Tibial artery (tissue), 4 donors: Measurements from ENCODE around the gene UNC79.
A peak's percentile ranks its signal among the peaks of the same experiment; 100 is the strongest.

Experiments used
- DNase-seq, 2 donors: peaks; one replicate each; pipeline ENCODE4 v3.0.0-alpha.2; 2019
- H3K27ac ChIP-seq, 2 donors: fragments of 200-600 bp; sonication (generic) in 1 of 2; 1 replicate in 1 of 2; 2 replicates in 1 of 2; pipeline ENCODE4 v1.5.1; 2018 to 2019; ENCODE audit warnings: mild to moderate bottlenecking in 1 of 2
- H3K27me3 ChIP-seq, 2 donors: fragments of 200-600 bp; sonication (generic) in 1 of 2; one replicate each; pipeline versions ENCODE4 v1.5.1 to v1.6.0; 2016 to 2019
- H3K36me3 ChIP-seq, 3 donors: fragments of 200-600 bp; sonication (generic) in 2 of 3; one replicate each; pipeline ENCODE4 v1.5.1; 2016 to 2019; ENCODE audit warnings: mild to moderate bottlenecking in 2 of 3
- H3K4me1 ChIP-seq, 4 donors: fragments of 200-600 bp; sonication (generic) in 2 of 4; 1 replicate in 3 of 4; 2 replicates in 1 of 4; pipeline ENCODE4 v1.5.1; 2016 to 2019
- H3K4me3 ChIP-seq, 2 donors: fragments of 200-600 bp; sonication (generic) in 1 of 2; 1 replicate in 1 of 2; 2 replicates in 1 of 2; pipeline ENCODE4 v1.5.1; 2018 to 2019; ENCODE audit warnings: mild to moderate bottlenecking in 2 of 2
- H3K9me3 ChIP-seq, 3 donors: fragments of 200-600 bp; sonication (generic) in 1 of 3; one replicate each; pipeline ENCODE4 v1.5.1; 2016 to 2019
- intact Hi-C: fragments of 100-400 bp; cut with DNase I; formaldehyde crosslinking; loops from one replicate; pipeline ENCODE4 v1.15.0; 2023; ENCODE audit warnings: low total_unique reads
- TF ChIP-seq, protein P1 (sequence below), 2 experiments: fragments of 200-600 bp in 1 of 2; fragments of 450-650 bp in 1 of 2; IDR thresholded peaks; one replicate each; pipeline ENCODE4 v1.5.1; 2017 to 2019; ENCODE audit warnings: antibody characterized with exemption in 2 of 2, mild to moderate bottlenecking in 1 of 2, moderate library complexity in 1 of 2

Gene UNC79

DNA sequence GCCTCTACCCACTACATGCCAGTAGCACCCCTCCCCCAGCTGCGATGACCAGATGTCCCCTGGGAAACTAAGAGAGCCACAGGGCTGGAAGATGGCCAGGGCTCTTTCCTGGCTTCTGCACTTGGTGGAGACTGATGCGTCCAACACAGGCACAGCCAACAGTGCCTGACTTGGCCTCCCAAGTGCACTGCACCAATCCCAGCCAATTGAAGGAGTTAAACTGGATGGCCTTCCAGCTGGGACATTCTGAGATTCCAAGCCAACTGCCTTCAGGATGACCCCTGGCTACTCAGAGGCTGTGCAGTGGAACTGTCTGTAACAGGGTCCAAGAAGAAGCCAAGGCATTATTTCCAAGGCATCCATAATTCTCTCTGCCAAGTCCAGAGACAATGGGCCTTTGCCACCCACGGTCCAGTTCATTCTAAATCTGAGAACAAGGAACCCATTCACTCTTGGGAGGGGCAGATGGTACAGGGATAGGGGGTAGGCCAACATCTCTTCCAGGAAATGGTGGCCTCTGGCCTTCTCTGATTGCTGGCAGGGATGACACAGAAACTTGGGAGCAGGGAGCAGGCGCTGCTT is 322.3 kb downstream of the UNC79 start:
- H3K27me3 ChIP-seq, result no peaks in the 10 kb centered on the region
- TF ChIP-seq, protein P1, sequence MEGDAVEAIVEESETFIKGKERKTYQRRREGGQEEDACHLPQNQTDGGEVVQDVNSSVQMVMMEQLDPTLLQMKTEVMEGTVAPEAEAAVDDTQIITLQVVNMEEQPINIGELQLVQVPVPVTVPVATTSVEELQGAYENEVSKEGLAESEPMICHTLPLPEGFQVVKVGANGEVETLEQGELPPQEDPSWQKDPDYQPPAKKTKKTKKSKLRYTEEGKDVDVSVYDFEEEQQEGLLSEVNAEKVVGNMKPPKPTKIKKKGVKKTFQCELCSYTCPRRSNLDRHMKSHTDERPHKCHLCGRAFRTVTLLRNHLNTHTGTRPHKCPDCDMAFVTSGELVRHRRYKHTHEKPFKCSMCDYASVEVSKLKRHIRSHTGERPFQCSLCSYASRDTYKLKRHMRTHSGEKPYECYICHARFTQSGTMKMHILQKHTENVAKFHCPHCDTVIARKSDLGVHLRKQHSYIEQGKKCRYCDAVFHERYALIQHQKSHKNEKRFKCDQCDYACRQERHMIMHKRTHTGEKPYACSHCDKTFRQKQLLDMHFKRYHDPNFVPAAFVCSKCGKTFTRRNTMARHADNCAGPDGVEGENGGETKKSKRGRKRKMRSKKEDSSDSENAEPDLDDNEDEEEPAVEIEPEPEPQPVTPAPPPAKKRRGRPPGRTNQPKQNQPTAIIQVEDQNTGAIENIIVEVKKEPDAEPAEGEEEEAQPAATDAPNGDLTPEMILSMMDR (IDR thresholded peaks at IDR 0.05), result no peak
- no peaks in the 10 kb centered on the region for H3K9me3 ChIP-seq
- H3K27ac ChIP-seq, result no peak overlapping the region
- H3K36me3 ChIP-seq, result no peaks in the 10 kb centered on the region
- peak; percentile 31 to 81 for DNase-seq
- H3K4me3 ChIP-seq, result no peak overlapping the region
- intact Hi-C loops, result no loop called here
- peaks cover 0 to 19% (median 12%) of the 10 kb centered on the region in 4 donors for H3K4me1 ChIP-seq

DNA sequence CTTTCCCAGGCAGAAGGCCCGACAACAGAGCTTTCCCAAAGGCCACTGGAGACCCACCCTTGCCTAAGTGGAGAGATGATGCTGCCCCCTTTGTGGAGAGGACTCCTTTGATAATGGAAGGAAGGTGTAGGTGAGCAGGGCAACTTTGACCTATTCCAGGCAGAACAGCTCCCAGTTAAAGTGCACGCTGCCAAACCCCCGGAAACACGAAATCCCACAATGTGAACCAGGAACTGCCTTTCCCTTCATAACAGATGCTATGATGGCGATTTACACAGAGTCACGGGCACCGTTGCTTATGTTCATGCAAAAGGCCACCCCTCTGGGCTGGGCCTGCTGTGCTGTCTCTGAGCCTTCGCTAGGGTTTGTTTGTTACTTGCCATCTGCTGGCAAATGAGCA is 322.9 kb downstream of the UNC79 start:
- TF ChIP-seq, protein P1 (IDR thresholded peaks at IDR 0.05), result no peak
- H3K9me3 ChIP-seq, result no peaks in the 10 kb centered on the region
- intact Hi-C loops, result no loop called here
- no peaks in the 10 kb centered on the region for H3K36me3 ChIP-seq
- H3K4me1 ChIP-seq, result peaks cover 0 to 19% (median 12%) of the 10 kb centered on the region in 4 donors
- H3K4me3 ChIP-seq, result no peak overlapping the region
- no peak overlapping the region for H3K27ac ChIP-seq
- DNase-seq, result no peak
- H3K27me3 ChIP-seq, result no peaks in the 10 kb centered on the region

GRCh38 chr14:93757206-93757605 is 326.5 kb downstream of the UNC79 start:
- no peak for DNase-seq
- H3K4me3 ChIP-seq, result no peak overlapping the region
- H3K36me3 ChIP-seq, result no peaks in the 10 kb centered on the region
- TF ChIP-seq, protein P1 (IDR thresholded peaks at IDR 0.05), result no peak
- H3K4me1 ChIP-seq, result peaks cover 0 to 43% (median 26%) of the 10 kb centered on the region in 4 donors
- intact Hi-C loops, result loop anchor here (5.0 kb wide), 1 partner anchor 35 kb away; no protein-coding TSS in a partner anchor
- H3K9me3 ChIP-seq, result no peaks in the 10 kb centered on the region
- H3K27me3 ChIP-seq, result no peaks in the 10 kb centered on the region
- H3K27ac ChIP-seq, result no peak overlapping the region
